ENCODE results near the gene E2F1.

The E2F1 gene

GRCh38 chr20:33689973-33690372 lies 3.8 kb upstream of the E2F1 start:
- peak overlapping the region; percentile 40 for H3K4me3 ChIP-seq (ENCODE audit: low read depth, low read length)
- TF ChIP-seq MYC (IDR thresholded peaks at IDR 0.05; ENCODE audit: low read depth, low read length) (0 out of 2 replicates have a peak, but pooled peaks have one; percentile 55), CTCF (IDR thresholded peaks at IDR 0.05; ENCODE audit: low read depth, low read length) (no peak), MAX (IDR thresholded peaks at IDR 0.05; ENCODE audit: low read depth, low read length) (peak; percentile 65; the same call in 1 of the 2 replicates), POLR2A (IDR thresholded peaks at IDR 0.05; ENCODE audit: extremely low read depth, insufficient read length) (no peak)
- DNase-seq (ENCODE audit: low read depth), result peak; percentile 98

GRCh38 chr20:33689493-33689892 lies 3.3 kb upstream of the E2F1 start:
- TF ChIP-seq POLR2A (IDR thresholded peaks at IDR 0.05; ENCODE audit: extremely low read depth, insufficient read length) (no peak), MYC (IDR thresholded peaks at IDR 0.05; ENCODE audit: low read depth, low read length) (no peak), MAX (IDR thresholded peaks at IDR 0.05; ENCODE audit: low read depth, low read length) (no peak), CTCF (IDR thresholded peaks at IDR 0.05; ENCODE audit: low read depth, low read length) (no peak)
- no peak for DNase-seq (ENCODE audit: low read depth)
- H3K4me3 ChIP-seq (ENCODE audit: low read depth, low read length), result no peak overlapping the region

- TF ChIP-seq MAX (IDR thresholded peaks at IDR 0.05; ENCODE audit: low read depth, low read length) (no peak), CTCF (IDR thresholded peaks at IDR 0.05; ENCODE audit: low read depth, low read length) (no peak), MYC (IDR thresholded peaks at IDR 0.05; ENCODE audit: low read depth, low read length) (no peak), POLR2A (IDR thresholded peaks at IDR 0.05; ENCODE audit: extremely low read depth, insufficient read length) (no peak)
- no peak overlapping the region for H3K4me3 ChIP-seq (ENCODE audit: low read depth, low read length)
- DNase-seq (ENCODE audit: low read depth), result peak; percentile 3
These were observed 2.8 kb upstream of the E2F1 start for GRCh38 chr20:33688938-33689424.

GRCh38 chr20:33687993-33688937 lies 2.1 kb upstream of the E2F1 start:
- peak; percentile 4 for DNase-seq (ENCODE audit: low read depth)
- TF ChIP-seq MYC (IDR thresholded peaks at IDR 0.05; ENCODE audit: low read depth, low read length) (no peak), CTCF (IDR thresholded peaks at IDR 0.05; ENCODE audit: low read depth, low read length) (no peak), MAX (IDR thresholded peaks at IDR 0.05; ENCODE audit: low read depth, low read length) (no peak), POLR2A (IDR thresholded peaks at IDR 0.05; ENCODE audit: extremely low read depth, insufficient read length) (no peak)
- no peak overlapping the region for H3K4me3 ChIP-seq (ENCODE audit: low read depth, low read length)

GRCh38 chr20:33687370-33687915 lies 1.3 kb upstream of the E2F1 start:
- no peak overlapping the region for H3K4me3 ChIP-seq (ENCODE audit: low read depth, low read length)
- DNase-seq (ENCODE audit: low read depth), result peak; percentile 97
- no peak for TF ChIP-seq POLR2A (IDR thresholded peaks at IDR 0.05; ENCODE audit: extremely low read depth, insufficient read length)
- peak; percentile 92 for TF ChIP-seq MAX (IDR thresholded peaks at IDR 0.05; ENCODE audit: low read depth, low read length)
- TF ChIP-seq CTCF (IDR thresholded peaks at IDR 0.05; ENCODE audit: low read depth, low read length), result no peak
- TF ChIP-seq MYC (IDR thresholded peaks at IDR 0.05; ENCODE audit: low read depth, low read length), result no peak; the same call in 1 of the 2 replicates

Measured in NB4 (cell line).